ENCODE data around the gene PIGC. TPM values are rescaled to one million over a fixed set of nuclear protein-coding genes. Genes with fewer than 3 reads are reported as not detected.

PIGC gene
- total RNA-seq, 2 experiments from 2014 or later, result 23.7 to 27.1 TPM

- ChIA-PET POLR2A (no interaction called here), CTCF (no interaction called here)
- intact Hi-C loops (cut with DNase I, micrococcal nuclease), result no loop called here
- no peak overlapping the region for H3K4me3 ChIP-seq (ENCODE audit: low read length)
- no peaks in the 10 kb centered on the region for H3K9me3 ChIP-seq (ENCODE audit: control insufficient read depth in 1 of 2, insufficient read depth in 1 of 2, low read length in 2 of 2)
- DNase-seq (no peak), ATAC-seq (ENCODE audit: poor library complexity) (no peak)
- no peaks in the 10 kb centered on the region for H3K36me3 ChIP-seq (ENCODE audit: insufficient read depth, low read length)
- Mint-ChIP-seq H3K27ac (no peak overlapping the region), H3K36me3 (ENCODE audit: low read depth) (no peaks in the 10 kb centered on the region), H3K27me3 (no peaks in the 10 kb centered on the region), H3K4me1 (ENCODE audit: low read depth) (peaks cover under 1% of the 10 kb centered on the region), H3K9me3 (no peaks in the 10 kb centered on the region), H3K4me3 (no peak overlapping the region)
- no peak for TF ChIP-seq CTCF (IDR thresholded peaks at IDR 0.05)
- no peaks in the 10 kb centered on the region for H3K4me1 ChIP-seq (ENCODE audit: insufficient read depth, low read length)
- H3K27me3 ChIP-seq (ENCODE audit: control insufficient read depth in 1 of 2, insufficient read depth in 2 of 2, low read length in 2 of 2), result no peaks in the 10 kb centered on the region
- H3K27ac ChIP-seq (ENCODE audit: low read depth in 1 of 2, low read length in 2 of 2), result no peak overlapping the region
These were observed 36.9 kb downstream of the PIGC start for GRCh38 chr1:172406968-172407367.

- intact Hi-C loops (cut with DNase I, micrococcal nuclease), result no loop called here
- Histone ChIP-seq H3K27me3 (ENCODE audit: control insufficient read depth in 1 of 2, insufficient read depth in 2 of 2, low read length in 2 of 2) (no peaks in the 10 kb centered on the region), H3K27ac (ENCODE audit: low read depth in 1 of 2, low read length in 2 of 2) (no peak overlapping the region), H3K4me3 (ENCODE audit: low read length) (no peak overlapping the region), H3K4me1 (ENCODE audit: insufficient read depth, low read length) (no peaks in the 10 kb centered on the region), H3K36me3 (ENCODE audit: insufficient read depth, low read length) (no peaks in the 10 kb centered on the region), H3K9me3 (ENCODE audit: control insufficient read depth in 1 of 2, insufficient read depth in 1 of 2, low read length in 2 of 2) (no peaks in the 10 kb centered on the region)
- no peaks in the 10 kb centered on the region for H3K27me3 Mint-ChIP-seq
- no peaks in the 10 kb centered on the region for H3K9me3 Mint-ChIP-seq
- no peak overlapping the region for H3K27ac Mint-ChIP-seq
- ATAC-seq (ENCODE audit: poor library complexity) (no peak), DNase-seq (no peak)
- H3K4me1 Mint-ChIP-seq (ENCODE audit: low read depth), result peaks cover 11% of the 10 kb centered on the region
- TF ChIP-seq CTCF (IDR thresholded peaks at IDR 0.05), result no peak
- no peaks in the 10 kb centered on the region for H3K36me3 Mint-ChIP-seq (ENCODE audit: low read depth)
- CTCF ChIA-PET, result interaction anchor here (1.8 kb wide), 1 partner anchor 11 kb away, joined by 7 read pairs; no protein-coding TSS in a partner anchor
- POLR2A ChIA-PET, result no interaction called here
- H3K4me3 Mint-ChIP-seq, result no peak overlapping the region
These were observed 38.0 kb downstream of the PIGC start for GRCh38 chr1:172405912-172406311.

- H3K27me3 Mint-ChIP-seq, result no peaks in the 10 kb centered on the region
- H3K36me3 Mint-ChIP-seq (ENCODE audit: low read depth), result no peaks in the 10 kb centered on the region
- Histone ChIP-seq H3K27me3 (ENCODE audit: control insufficient read depth in 1 of 2, insufficient read depth in 2 of 2, low read length in 2 of 2) (no peaks in the 10 kb centered on the region), H3K27ac (ENCODE audit: low read depth in 1 of 2, low read length in 2 of 2) (no peak overlapping the region), H3K4me3 (ENCODE audit: low read length) (no peak overlapping the region), H3K36me3 (ENCODE audit: insufficient read depth, low read length) (no peaks in the 10 kb centered on the region), H3K4me1 (ENCODE audit: insufficient read depth, low read length) (peaks cover 5% of the 10 kb centered on the region), H3K9me3 (ENCODE audit: control insufficient read depth in 1 of 2, insufficient read depth in 1 of 2, low read length in 2 of 2) (no peaks in the 10 kb centered on the region)
- POLR2A ChIA-PET, result interaction anchor here (0.8 to 1.0 kb wide), 2 partner anchors 9 to 128 kb away, joined by 3 read pairs; no protein-coding TSS in a partner anchor
- TF ChIP-seq CTCF (IDR thresholded peaks at IDR 0.05), result no peak
- no peak overlapping the region for H3K27ac Mint-ChIP-seq
- H3K4me1 Mint-ChIP-seq (ENCODE audit: low read depth), result peaks cover 29% of the 10 kb centered on the region
- DNase-seq (no peak), ATAC-seq (ENCODE audit: poor library complexity) (no peak)
- CTCF ChIA-PET, result interaction anchor here (1.4 to 1.8 kb wide), 2 partner anchors 9 to 401 kb away, joined by 4 to 7 read pairs; no protein-coding TSS in a partner anchor
- H3K9me3 Mint-ChIP-seq, result no peaks in the 10 kb centered on the region
- intact Hi-C loops (cut with DNase I, micrococcal nuclease), result no loop called here
- H3K4me3 Mint-ChIP-seq, result no peak overlapping the region
These were observed 39.7 kb downstream of the PIGC start for GRCh38 chr1:172404121-172404520.

All from CD4-positive, alpha-beta T cell (primary cell).